CD4-positive, alpha-beta T cell treated with Interleukin-6 at 100 ng/mL for 8 hours (primary cell): ENCODE results near the gene PHACTR3.

ENCODE experiments used
- DNase-seq: peaks from one replicate; pipeline ENCODE4 v3.0.0-alpha.2; 2020; ENCODE audit warnings: mixed read lengths, low spot score

PHACTR3 gene

GRCh38 chr20:59622496-59622895 lies 18.2 kb downstream of the PHACTR3 start:
- no peak for DNase-seq

GRCh38 chr20:59623133-59623532 lies 18.8 kb downstream of the PHACTR3 start:
- DNase-seq: no peak

GRCh38 chr20:59623583-59623982 lies 19.2 kb downstream of the PHACTR3 start:
- DNase-seq: no peak

- DNase-seq: no peak
Measured at GRCh38 chr20:59624401-59624800, 20.1 kb downstream of the PHACTR3 start.

GRCh38 chr20:59625214-59625922 lies 21.0 kb downstream of the PHACTR3 start:
- no peak for DNase-seq

- no peak for DNase-seq
Measured at GRCh38 chr20:59627298-59627697, 23.0 kb downstream of the PHACTR3 start.

GRCh38 chr20:59628171-59628570 lies 23.8 kb downstream of the PHACTR3 start:
- no peak for DNase-seq

- no peak for DNase-seq
Measured at GRCh38 chr20:59629141-59630045, 25.1 kb downstream of the PHACTR3 start.

GRCh38 chr20:59630526-59630925 lies 26.2 kb downstream of the PHACTR3 start:
- DNase-seq: no peak

GRCh38 chr20:59631751-59632540 lies 27.6 kb downstream of the PHACTR3 start:
- no peak for DNase-seq

- no peak for DNase-seq
Measured at GRCh38 chr20:59632541-59633113, 28.3 kb downstream of the PHACTR3 start.

- DNase-seq: no peak
Measured at GRCh38 chr20:59633656-59634251, 29.4 kb downstream of the PHACTR3 start.

GRCh38 chr20:59634435-59635005 lies 30.2 kb downstream of the PHACTR3 start:
- DNase-seq: no peak

- DNase-seq: no peak
Measured at GRCh38 chr20:59636766-59637370, 32.5 kb downstream of the PHACTR3 start.

- no peak for DNase-seq
Measured at GRCh38 chr20:59640267-59640666, 35.9 kb downstream of the PHACTR3 start.

- DNase-seq: no peak
Measured at GRCh38 chr20:59643615-59644061, 39.3 kb downstream of the PHACTR3 start.

GRCh38 chr20:59644371-59644939 lies 40.1 kb downstream of the PHACTR3 start:
- no peak for DNase-seq

- no peak for DNase-seq
Measured at GRCh38 chr20:59645271-59645670, 40.9 kb downstream of the PHACTR3 start.

GRCh38 chr20:59645761-59646171 lies 41.4 kb downstream of the PHACTR3 start:
- DNase-seq: no peak

GRCh38 chr20:59646487-59646886 lies 42.1 kb downstream of the PHACTR3 start:
- no peak for DNase-seq
